Measurements from ENCODE around the gene YWHAE. TPM values are rescaled to one million over a fixed set of nuclear protein-coding genes. Genes with fewer than 3 reads are reported as not detected.
"Not testable (repeated sequence)": the region's sequence is repeated elsewhere in the genome, so short reads cannot be mapped to it uniquely, and the experiment has no call there.

Gene YWHAE
- total RNA-seq, 1 donor from 2014 or later = 390 TPM

- no peak for DNase-seq (ENCODE audit: low read depth in 2 of 2)
Measured at GRCh38 chr17:1374431-1375177, 25.4 kb downstream of the YWHAE start.

GRCh38 chr17:1373707-1374237 lies 26.2 kb downstream of the YWHAE start:
- no peak for DNase-seq (ENCODE audit: low read depth in 2 of 2)

- no peak for DNase-seq (ENCODE audit: low read depth in 2 of 2)
Measured at GRCh38 chr17:1372618-1373017, 27.4 kb downstream of the YWHAE start.

- no peak for DNase-seq (ENCODE audit: low read depth in 2 of 2)
Measured at GRCh38 chr17:1371893-1372590, 28.0 kb downstream of the YWHAE start.

- DNase-seq (ENCODE audit: low read depth in 2 of 2) = no peak
Measured at GRCh38 chr17:1368588-1368987, 31.4 kb downstream of the YWHAE start.

GRCh38 chr17:1367351-1367745 lies 32.7 kb downstream of the YWHAE start:
- DNase-seq (ENCODE audit: low read depth in 2 of 2) = no peak

- no peak for DNase-seq (ENCODE audit: low read depth in 2 of 2)
Measured at GRCh38 chr17:1366234-1366633, 33.8 kb downstream of the YWHAE start.

GRCh38 chr17:1365445-1366039 lies 34.5 kb downstream of the YWHAE start:
- DNase-seq (ENCODE audit: low read depth in 2 of 2) = peak; percentile 66 to 83

- DNase-seq (ENCODE audit: low read depth in 2 of 2) = no peak
Measured at GRCh38 chr17:1362964-1363363, 37.1 kb downstream of the YWHAE start.

GRCh38 chr17:1362065-1362848 lies 37.8 kb downstream of the YWHAE start:
- DNase-seq (ENCODE audit: low read depth in 2 of 2) = peak; percentile 33 to 67

GRCh38 chr17:1360975-1361374 lies 39.0 kb downstream of the YWHAE start:
- DNase-seq (ENCODE audit: low read depth in 2 of 2) = no peak

- DNase-seq (ENCODE audit: low read depth in 2 of 2) = peak in 1 of 2 donors; percentile 28
Measured at GRCh38 chr17:1360315-1360714, 39.7 kb downstream of the YWHAE start.

- no peak for DNase-seq (ENCODE audit: low read depth in 2 of 2)
Measured at GRCh38 chr17:1354030-1354429, 46.0 kb downstream of the YWHAE start.

GRCh38 chr17:1352530-1352929 lies 47.5 kb downstream of the YWHAE start:
- DNase-seq (ENCODE audit: low read depth in 2 of 2) = not testable (repeated sequence)

- no peak for DNase-seq (ENCODE audit: low read depth in 2 of 2)
Measured at GRCh38 chr17:1351971-1352370, 48.1 kb downstream of the YWHAE start.

- DNase-seq (ENCODE audit: low read depth in 2 of 2) = no peak
Measured at GRCh38 chr17:1351275-1351674, 48.7 kb downstream of the YWHAE start.

GRCh38 chr17:1347589-1348323 lies 52.3 kb downstream of the YWHAE start:
- DNase-seq (ENCODE audit: low read depth in 2 of 2) = peak; percentile 72 to 74

GRCh38 chr17:1344521-1344920 lies 55.5 kb downstream of the YWHAE start:
- DNase-seq (ENCODE audit: low read depth in 2 of 2) = no peak

- no peak for DNase-seq (ENCODE audit: low read depth in 2 of 2)
Measured at GRCh38 chr17:1343554-1343953, 56.5 kb downstream of the YWHAE start.

GRCh38 chr17:1340371-1340770 lies 59.7 kb downstream of the YWHAE start:
- DNase-seq (ENCODE audit: low read depth in 2 of 2) = no peak

GRCh38 chr17:1331708-1332107 lies 68.3 kb downstream of the YWHAE start:
- DNase-seq (ENCODE audit: low read depth in 2 of 2) = peak in 1 of 2 donors; percentile 23

All from dermis microvascular lymphatic vessel endothelial cell (primary cell).